RWPE2 (cell line): ENCODE results near the gene GLS2.

Source experiments
- ATAC-seq: fragments of 200-7000 bp; cut with Tn5 transposase; 3 replicates; pipeline ENCODE4 v1.9.1; 2021; ENCODE audit warnings: low read depth
- DNase-seq: peaks from one replicate; pipeline ENCODE4 v3.0.0-alpha.2; 2020; ENCODE audit warnings: low spot score
- H3K27ac ChIP-seq: fragments of 450-650 bp; 2 replicates; pipeline ENCODE4 v1.5.1; 2017; ENCODE audit warnings: mild to moderate bottlenecking; ENCODE audit not compliant: poor library complexity, severe bottlenecking
- H3K27me3 ChIP-seq: fragments of 250-450 bp; sonication (Bioruptor Pico); 2 replicates; pipeline ENCODE4 v1.5.1; 2021; ENCODE audit warnings: mild to moderate bottlenecking, moderate library complexity; ENCODE audit not compliant: insufficient read depth, poor library complexity, severe bottlenecking
- H3K36me3 ChIP-seq: fragments of 250-450 bp; sonication (Bioruptor Pico); 2 replicates; pipeline ENCODE4 v1.5.1; 2020; ENCODE audit warnings: low read depth, mild to moderate bottlenecking, moderate library complexity
- H3K4me1 ChIP-seq: fragments of 250-450 bp; sonication (Bioruptor Pico); 2 replicates; pipeline ENCODE4 v1.5.1; 2021; ENCODE audit warnings: mild to moderate bottlenecking, moderate library complexity; ENCODE audit not compliant: insufficient read depth, poor library complexity, severe bottlenecking
- H3K4me3 ChIP-seq: fragments of 250-450 bp; sonication (Bioruptor Pico); 2 replicates; pipeline ENCODE4 v1.5.1; 2021; ENCODE audit warnings: mild to moderate bottlenecking, moderate library complexity; ENCODE audit not compliant: severe bottlenecking
- H3K9me3 ChIP-seq: fragments of 250-450 bp; sonication (Bioruptor Pico); 2 replicates; pipeline ENCODE4 v1.5.1; 2021; ENCODE audit warnings: mild to moderate bottlenecking, moderate library complexity; ENCODE audit not compliant: severe bottlenecking
- TF ChIP-seq, protein P1 (sequence below): fragments of 450-650 bp; IDR thresholded peaks from one replicate; pipeline ENCODE4 v1.5.1; 2017; ENCODE audit warnings: mild to moderate bottlenecking, moderate library complexity; ENCODE audit not compliant: poor library complexity, severe bottlenecking

Gene GLS2

GRCh38 chr12:56431288-56431687 is 56.7 kb downstream of the GLS2 start:
- TF ChIP-seq, protein P1, sequence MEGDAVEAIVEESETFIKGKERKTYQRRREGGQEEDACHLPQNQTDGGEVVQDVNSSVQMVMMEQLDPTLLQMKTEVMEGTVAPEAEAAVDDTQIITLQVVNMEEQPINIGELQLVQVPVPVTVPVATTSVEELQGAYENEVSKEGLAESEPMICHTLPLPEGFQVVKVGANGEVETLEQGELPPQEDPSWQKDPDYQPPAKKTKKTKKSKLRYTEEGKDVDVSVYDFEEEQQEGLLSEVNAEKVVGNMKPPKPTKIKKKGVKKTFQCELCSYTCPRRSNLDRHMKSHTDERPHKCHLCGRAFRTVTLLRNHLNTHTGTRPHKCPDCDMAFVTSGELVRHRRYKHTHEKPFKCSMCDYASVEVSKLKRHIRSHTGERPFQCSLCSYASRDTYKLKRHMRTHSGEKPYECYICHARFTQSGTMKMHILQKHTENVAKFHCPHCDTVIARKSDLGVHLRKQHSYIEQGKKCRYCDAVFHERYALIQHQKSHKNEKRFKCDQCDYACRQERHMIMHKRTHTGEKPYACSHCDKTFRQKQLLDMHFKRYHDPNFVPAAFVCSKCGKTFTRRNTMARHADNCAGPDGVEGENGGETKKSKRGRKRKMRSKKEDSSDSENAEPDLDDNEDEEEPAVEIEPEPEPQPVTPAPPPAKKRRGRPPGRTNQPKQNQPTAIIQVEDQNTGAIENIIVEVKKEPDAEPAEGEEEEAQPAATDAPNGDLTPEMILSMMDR = no peak
- Histone ChIP-seq H3K4me3 (no peak overlapping the region), H3K27me3 (no peaks in the 10 kb centered on the region), H3K4me1 (no peaks in the 10 kb centered on the region), H3K27ac (no peak overlapping the region), H3K36me3 (peaks cover 55% of the 10 kb centered on the region), H3K9me3 (no peaks in the 10 kb centered on the region)
- ATAC-seq (no peak), DNase-seq (no peak)

DNA sequence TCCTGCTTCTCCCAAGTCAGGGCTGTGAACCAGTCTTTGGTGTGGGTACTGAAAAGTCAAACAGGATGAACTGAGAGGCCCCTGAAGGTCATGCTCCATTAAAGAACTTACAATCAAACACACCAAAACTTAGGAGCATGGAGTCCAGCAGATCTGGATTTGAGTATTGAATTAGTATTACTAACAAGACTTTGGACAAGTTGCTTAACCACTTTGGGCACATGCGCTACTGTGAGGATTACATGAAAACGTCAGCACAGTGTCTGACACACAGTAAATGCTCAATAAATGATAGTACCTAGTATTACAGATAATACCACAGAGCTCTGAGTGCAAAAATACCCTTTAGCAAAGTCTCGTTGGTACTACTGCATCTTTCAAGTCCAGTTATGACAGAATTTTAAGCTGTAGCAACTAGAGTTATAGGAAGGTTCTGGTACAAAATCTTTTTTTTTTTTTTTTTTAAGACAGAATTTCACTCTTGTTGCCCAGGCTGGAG is 62.0 kb downstream of the GLS2 start:
- ATAC-seq (no peak), DNase-seq (no peak)
- Histone ChIP-seq H3K4me1 (no peaks in the 10 kb centered on the region), H3K27ac (no peak overlapping the region), H3K9me3 (no peaks in the 10 kb centered on the region), H3K4me3 (no peak overlapping the region), H3K27me3 (no peaks in the 10 kb centered on the region), H3K36me3 (peaks cover 78% of the 10 kb centered on the region)
- TF ChIP-seq, protein P1 = no peak

- no peaks in the 10 kb centered on the region for H3K4me1 ChIP-seq
- no peaks in the 10 kb centered on the region for H3K27me3 ChIP-seq
- no peak for ATAC-seq
- peaks cover 72% of the 10 kb centered on the region for H3K36me3 ChIP-seq
- DNase-seq = no peak
- H3K27ac ChIP-seq = no peak overlapping the region
- H3K4me3 ChIP-seq = no peak overlapping the region
- H3K9me3 ChIP-seq = no peaks in the 10 kb centered on the region
- TF ChIP-seq, protein P1 = no peak
Observed at GRCh38 chr12:56425193-56425592, 62.8 kb downstream of the GLS2 start.
